NCI-H2227 treated with DMSO at 0.1 percent for 48 hours (cell line): ENCODE measurements around the gene FAM184B.

ENCODE experiments used
- DNase-seq: peaks from one replicate; lab custom pipeline; 2025; lab: John Stamatoyannopoulos, UW

Gene FAM184B

DNA sequence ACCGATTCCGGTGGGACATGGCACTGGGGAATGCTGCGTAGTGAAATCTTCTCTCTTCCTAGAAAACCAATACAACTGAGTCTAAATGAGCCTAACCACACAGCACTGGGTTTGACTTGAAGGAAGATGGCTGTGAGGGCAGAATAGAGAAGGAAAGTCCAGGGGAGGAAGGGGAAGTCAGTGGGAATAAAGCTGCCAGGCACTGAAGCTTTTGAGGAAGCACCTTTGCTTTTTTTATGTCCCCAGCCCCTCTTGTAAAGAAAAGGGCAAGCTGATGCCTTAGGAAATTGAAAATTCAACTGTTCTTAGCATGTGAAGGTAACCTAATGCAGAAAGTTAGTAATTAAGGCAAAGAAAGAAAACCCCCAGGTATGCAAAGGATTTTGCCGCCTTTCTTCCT, 146.4 kb downstream of the FAM184B start:
- DNase-seq, result no peak

- no peak for DNase-seq
Measured at GRCh38 chr4:17633600-17633999, 147.8 kb downstream of the FAM184B start.

- DNase-seq, result no peak
Measured at GRCh38 chr4:17630228-17630627, 151.2 kb downstream of the FAM184B start.

GRCh38 chr4:17624821-17625220, 156.6 kb downstream of the FAM184B start:
- DNase-seq, result no peak

GRCh38 chr4:17623451-17624001, 157.9 kb downstream of the FAM184B start:
- DNase-seq, result no peak

GRCh38 chr4:17619416-17620105, 161.9 kb downstream of the FAM184B start:
- DNase-seq, result no peak

DNA sequence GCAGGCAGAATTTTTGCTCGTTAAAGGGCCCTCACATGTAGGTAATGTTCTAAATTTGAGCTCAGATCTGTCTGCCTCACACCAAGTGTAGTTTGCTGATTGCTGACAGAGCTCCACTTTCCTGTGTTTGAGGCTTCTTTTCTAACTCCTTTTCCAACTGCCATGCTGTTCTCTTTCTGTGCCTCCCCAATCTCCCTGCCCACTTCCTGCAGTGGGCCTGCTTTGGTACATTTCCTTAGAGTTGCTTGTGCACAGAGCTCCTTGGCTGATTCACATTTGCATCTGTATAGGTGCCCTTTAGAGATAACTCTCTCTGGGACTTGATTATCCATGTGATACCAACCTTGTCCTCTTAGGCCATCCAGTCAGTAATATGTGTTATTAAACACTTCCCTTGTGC, 162.5 kb downstream of the FAM184B start:
- no peak for DNase-seq

- DNase-seq, result no peak
Measured at GRCh38 chr4:17616283-17616682, 165.1 kb downstream of the FAM184B start.

GRCh38 chr4:17614416-17615299, 166.8 kb downstream of the FAM184B start, which contains the start of gene MED28:
TSS of gene MED28 (plus strand) at chr4:17614641. CDS start at chr4:17614655, 14 bp downstream.
- peak; percentile 89 for DNase-seq

DNA sequence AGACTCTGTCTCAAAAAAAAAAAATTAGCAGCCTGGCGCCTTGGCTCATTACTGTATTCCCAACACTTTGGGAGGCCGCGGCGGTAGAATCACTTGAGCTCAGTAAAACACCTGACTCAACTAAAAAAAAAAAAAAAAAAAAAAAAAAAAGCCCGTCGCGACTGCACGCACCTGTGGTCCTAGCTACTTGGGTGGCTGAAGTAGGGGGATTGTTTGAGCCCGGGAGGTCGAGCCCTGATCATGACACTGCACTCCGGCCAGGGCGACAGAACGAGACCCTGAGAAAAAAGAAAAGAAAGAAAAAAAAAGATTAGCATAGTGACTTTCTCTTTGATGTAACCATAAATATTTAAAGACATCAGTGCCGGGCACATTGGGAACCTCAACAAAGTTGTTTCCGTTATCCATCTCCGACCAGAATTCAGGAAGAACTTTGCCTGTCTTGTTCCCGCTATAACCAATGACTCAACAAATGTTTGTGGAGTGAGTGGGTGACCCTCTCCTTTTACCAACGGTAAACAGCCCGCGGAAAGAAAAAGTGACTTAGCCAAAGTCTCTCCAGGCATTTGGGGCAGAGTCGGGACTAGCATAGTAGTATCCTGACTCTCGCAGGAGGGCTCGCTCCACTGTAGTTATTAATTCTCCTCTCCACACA, 167.5 kb downstream of the FAM184B start:
- DNase-seq, result no peak

DNA sequence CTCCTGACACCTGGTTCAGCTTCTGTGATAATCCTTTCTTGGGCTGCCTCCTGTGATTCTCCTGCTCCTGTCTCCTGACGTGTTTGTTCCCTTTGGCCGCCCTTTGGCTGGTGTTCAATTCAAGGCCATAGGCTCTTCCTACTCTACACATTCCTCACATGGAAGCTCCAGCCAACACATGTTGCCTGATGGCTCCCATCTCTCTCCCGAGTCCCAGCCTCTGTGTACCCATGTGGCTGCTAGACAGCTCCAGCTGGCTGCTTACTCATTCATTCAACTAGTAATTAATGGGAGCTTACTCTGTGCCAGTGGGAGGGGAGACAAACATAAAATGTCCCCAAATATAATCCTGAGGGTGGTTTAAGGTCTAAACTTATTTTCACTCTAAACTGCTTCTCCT, 176.2 kb downstream of the FAM184B start:
- no peak for DNase-seq

DNA sequence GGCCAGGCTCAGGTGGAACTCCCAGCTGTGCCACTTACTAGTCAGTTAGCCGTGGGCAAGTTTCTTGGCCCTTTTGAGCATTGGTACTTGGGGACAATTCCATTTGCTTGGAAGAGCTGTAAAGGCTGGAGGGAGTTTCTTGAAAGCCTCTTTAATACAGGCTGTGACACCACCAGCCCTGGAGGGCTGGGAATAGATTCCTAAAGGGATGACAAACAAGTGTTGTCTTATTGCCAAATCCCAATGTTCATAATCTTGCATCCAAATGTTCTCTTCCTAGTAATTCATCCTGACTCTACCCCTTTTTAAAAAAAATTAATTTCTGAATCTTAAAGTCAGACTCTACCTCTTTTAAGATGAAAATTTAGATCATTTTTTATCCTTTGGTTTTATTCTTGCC, 181.6 kb downstream of the FAM184B start:
- no peak for DNase-seq

GRCh38 chr4:17597517-17597916, 183.9 kb downstream of the FAM184B start:
- DNase-seq, result no peak

DNA sequence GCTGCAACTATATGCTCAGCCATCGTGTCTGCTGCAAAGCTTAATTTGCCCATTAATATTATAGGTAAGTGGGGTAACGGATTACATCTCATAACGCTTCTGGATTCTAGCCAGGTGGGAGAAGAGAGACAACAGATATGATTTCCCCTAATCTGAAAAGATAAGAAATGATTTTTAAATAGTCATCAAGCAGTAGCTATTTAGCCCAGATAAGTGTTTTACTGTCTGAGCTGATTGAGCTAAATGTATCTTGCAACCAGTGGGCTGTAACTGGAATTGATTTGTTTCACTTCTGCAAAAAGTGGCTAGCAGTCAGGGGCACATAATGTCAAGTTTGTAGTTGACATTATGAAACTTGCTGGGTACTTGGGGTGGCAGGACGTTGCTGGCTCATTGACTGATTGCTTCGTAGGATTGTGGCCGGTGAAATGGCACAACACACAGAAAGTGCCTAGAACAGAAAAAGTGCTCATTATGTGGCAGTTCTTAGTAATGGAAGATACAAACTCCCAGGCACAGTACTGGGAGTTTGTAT, 185.9 kb downstream of the FAM184B start:
- DNase-seq, result no peak

- no peak for DNase-seq
Measured at GRCh38 chr4:17589355-17589754, 192.1 kb downstream of the FAM184B start.

- DNase-seq, result no peak
Measured at GRCh38 chr4:17587094-17587822, 194.2 kb downstream of the FAM184B start.

DNA sequence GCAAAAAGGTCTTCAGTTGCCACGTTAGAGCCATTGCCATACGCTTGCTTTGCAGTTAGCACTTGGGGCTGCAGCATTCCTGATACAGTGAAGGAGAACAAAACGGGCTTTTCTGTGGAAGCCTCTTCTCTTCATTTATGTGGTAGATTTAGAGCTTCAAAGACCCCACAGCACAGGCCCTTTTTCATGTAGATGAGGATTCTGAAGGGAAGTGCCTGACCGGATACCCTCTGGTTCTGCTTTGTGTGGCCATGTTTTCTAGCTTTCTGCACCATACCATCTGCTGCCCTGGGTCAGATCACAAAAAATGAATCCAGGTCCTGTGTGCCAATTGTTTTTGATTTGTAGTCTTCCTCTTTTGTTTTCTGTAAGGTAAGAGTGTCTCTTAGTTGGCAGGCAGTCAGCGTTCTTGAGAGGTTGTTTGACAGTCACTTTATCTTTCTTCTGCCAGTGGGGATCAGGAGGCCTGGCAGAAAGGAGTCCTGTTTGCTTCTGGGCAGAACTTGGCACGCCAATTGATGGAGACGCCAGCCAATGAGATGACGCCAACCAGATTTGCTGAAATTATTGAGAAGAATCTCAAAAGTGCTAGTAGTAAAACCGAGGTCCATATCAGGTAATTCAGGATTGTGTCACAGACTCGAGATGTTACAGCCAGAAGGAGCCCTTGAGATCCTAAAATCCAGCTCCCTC, 196.8 kb downstream of the FAM184B start:
- no peak for DNase-seq

GRCh38 chr4:17583941-17584340, 197.5 kb downstream of the FAM184B start:
- DNase-seq, result no peak

- DNase-seq, result no peak
Measured at GRCh38 chr4:17583276-17583675, 198.1 kb downstream of the FAM184B start.

GRCh38 chr4:17580969-17581368, 200.5 kb downstream of the FAM184B start:
- DNase-seq, result no peak
